CD1c-positive myeloid dendritic cell (primary cell): Measurements from ENCODE around the gene GPR176.
"Not testable (repeated sequence)": the region's sequence is repeated elsewhere in the genome, so short reads cannot be mapped to it uniquely, and the experiment has no call there.

Experiments
- DNase-seq: peaks from one replicate; pipeline ENCODE4 v3.0.0-alpha.2; 2016; ENCODE audit errors: extremely low spot score

The GPR176 gene

DNA sequence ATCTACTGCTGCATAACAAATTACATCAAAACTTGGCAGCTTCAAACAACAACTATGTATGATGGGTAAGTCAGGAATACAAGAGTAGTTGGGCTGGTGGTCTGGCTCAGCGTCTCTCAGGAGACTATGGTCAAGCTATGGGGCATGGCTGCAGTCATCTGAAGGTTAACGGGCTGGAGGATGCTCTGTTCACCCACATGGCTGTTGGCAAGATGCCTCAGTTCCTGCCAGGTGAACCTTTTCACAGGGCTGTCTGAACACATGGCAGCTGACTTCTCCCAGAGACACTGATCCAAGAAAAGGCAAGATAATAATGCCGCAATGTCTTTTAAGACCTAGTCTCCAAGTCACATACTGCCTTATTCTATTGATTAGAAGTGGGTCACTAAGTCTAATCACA lies 63.7 kb downstream of the GPR176 start:
- no peak for DNase-seq

DNA sequence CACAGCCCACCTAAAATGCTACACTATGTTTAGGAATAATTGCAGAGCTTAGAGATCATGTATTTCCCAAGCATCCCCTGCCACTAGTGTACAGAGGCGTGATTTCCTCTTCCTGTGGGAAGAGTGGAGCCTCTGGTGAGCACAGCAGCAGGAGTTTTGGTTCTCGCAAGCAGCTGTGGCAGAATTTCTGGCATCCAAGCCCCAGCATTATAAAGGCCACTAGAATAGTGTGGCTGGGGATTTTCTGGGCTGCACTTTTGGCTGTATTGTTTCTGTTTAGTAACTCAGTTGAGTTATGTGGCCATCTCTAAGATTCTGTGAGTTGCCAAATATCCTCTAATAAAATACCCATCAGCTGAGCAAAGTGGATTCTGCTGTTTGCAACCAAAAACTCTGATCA lies 64.7 kb downstream of the GPR176 start:
- no peak for DNase-seq

DNA sequence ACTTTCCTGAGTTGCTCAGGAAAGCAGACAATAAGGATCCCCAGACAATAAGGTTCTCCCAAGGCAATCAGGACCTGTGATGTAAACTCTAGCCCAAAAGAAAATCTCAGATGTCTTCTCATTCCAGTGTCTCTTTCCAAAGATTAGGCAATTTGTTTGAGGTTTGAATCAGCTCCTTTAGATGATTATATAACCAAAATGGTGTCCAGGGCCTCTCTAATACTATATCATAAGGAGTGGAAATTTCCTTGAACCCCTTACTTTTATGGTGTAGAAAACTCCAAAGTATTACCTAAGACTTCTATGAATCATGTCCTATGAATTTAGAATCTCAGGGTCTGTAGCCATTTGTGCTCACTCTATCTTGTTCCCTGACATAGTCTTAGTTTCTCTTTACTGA lies 65.9 kb downstream of the GPR176 start:
- no peak for DNase-seq

DNA sequence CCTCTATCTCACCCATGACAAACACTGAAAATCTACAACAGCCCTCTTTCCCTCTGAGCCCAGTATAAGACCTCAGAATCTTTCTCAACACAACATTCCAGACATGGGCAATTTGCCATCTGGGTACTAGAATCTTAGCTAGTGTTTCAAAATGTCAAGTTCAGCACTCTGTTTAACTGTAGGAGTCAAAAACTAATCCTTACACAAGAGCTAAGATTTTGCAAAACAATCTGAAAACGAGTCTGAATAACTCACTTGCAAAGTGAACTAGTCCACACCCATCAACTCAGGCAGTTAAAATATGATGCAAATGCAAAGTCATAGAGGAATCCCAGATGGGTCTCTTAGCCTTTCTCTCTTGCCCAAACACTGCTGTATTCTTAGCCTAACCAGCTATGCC lies 67.8 kb downstream of the GPR176 start:
- DNase-seq, result no peak

DNA sequence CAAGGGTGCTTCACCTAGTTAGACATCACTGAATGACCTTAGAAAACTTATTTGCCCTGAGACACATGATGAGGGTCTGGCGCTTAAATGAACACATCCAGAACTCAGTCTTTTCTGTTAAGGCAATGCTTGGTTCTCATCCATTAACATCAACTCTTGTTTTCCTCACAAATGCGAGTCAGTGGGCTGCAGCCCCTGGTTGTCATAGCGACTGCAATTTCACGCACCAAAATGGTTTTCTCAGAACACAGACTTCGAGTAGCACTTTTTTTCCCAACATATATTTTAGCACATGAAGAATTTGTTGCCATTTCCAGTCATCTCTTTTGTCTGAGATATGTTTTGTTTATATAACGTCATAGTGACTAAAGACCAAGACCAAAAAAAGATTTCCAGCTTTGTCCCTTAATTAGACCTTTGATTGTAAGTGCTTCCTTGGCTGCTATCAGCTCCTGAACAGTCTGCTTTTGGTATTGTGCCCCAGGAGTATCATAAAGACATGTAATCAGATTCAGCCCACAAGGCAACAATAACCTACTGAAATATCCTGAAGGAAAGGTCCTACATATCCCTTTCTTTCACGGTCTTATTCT lies 68.5 kb downstream of the GPR176 start:
- no peak for DNase-seq

DNA sequence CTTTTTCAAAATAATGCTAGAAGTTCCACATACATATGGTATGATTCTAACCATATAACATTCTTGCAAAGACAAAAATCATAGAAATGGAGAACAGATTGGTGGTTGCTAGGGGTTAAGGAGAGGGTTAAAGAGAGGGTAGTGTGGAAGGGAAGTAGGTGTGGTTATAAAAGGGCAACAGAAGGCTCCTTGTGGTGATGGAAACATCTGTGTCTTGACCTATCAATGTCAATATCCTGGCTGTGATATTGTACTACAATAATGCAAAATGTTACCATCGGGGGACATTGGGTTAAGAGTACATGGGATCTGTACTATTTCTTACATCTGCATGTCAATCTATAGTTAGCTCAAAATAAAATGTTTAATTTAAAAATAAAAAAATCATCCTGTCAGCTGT lies 69.6 kb downstream of the GPR176 start:
- no peak for DNase-seq

DNA sequence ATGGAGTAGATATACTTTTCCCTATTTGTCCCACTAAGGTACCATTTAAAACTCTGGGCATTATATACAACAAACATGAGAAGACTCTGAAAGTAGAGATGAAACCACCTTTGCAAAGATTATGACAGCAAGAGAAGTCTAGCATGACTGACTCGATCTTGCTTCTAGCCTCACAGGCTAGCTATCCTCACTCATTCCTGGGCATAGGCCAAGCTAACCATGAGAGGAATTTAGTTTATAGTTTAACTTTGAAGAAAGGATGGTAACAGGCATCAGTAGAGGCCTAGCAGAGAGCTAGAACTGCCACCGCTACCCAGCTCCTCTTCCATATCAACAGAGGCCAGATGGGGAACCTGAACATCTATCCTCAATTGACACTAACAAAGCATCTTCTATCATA lies 74.0 kb downstream of the GPR176 start:
- no peak for DNase-seq

DNA sequence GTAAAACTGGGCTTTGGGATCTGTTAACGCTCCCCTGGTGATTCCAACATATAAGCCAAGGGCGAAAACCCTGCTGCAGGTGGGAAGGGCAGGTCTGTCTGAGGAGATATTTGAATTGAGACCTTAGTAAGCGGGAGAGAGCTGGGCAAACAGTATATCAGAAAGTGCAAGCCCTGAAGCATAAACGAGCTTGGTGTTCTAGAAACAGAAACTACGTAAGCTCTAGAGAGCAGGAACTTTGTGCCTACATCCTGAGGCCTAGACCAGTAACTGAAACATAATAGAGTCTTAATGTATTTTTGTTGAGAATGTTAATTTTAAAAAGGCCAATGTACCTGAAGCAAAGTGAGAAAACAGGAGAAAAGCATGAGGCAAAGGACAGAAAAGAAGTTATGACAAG lies 74.5 kb downstream of the GPR176 start:
- no peak for DNase-seq

DNA sequence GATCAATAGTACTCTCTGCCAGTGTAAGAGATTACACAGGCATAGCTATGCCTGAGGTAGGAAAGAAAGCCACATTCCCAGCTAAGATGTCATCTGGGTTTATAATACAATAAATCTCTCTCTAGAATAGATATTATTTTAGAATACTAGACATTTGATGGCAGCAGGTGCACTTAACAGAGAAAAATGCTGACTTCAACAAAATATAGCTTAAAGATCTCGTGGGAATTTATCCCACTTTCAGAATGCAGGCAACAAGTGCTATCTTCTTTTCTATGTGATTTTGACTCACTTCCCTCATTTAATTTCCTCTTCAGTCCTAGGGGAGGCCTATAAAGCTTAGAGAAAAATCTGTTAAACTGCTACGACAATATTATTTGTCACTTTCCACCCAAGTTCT lies 76.5 kb downstream of the GPR176 start:
- no peak for DNase-seq

DNA sequence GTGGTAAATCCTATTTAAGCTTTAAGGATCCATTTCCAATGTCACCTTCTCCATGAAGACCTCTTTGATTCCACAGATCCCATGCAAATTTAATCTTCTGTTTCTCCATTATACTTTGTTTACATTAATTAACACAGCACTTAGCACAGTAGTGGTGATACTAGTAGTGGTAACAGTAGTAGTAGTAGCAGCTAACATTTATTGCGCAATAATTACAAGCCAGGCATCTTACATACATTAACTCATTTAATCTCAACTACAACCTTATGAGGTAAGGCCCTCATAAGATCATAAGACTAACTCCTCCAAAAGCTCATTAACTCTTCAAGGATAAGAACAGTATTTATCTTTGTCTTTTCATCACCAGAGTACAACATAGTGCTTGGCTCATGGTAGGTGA lies 82.6 kb downstream of the GPR176 start:
- DNase-seq, result no peak

DNA sequence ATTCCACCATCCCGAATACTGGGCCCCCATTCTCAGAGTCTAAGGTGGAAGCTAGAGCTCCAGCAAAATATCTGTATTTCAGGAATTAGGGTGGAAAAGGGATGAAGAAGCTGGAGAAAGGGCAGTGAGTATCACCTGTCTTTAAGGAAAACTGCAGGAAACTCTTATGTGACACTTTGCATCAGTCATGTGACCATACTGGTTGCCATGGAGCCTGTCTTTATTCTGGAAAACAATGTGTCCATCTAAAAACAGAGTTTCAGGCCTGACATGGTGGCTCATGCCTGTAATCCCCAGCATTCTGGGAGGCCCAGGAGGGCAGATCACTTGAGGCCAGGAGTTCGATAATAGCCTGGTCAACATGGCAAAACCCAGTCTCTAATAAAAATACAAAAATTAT lies 84.5 kb downstream of the GPR176 start:
- DNase-seq, result no peak

DNA sequence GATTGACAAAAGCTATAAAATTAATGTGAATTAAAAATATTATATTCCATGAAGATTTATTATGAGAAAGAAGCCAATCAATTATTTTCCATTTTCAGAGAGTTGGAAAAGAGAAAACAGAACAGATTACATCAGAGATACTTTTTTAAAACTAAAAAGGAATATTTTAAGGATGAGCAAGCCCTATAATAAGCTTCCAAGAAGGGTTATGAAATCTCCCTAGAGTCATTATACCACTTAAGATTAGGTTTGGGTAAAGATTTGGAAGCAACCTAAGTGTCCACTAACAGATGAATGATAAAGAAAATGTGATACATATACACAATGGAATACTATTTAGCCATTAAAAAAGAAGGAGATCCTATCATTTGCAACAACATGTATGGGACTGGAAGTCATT lies 85.8 kb downstream of the GPR176 start:
- no peak for DNase-seq

DNA sequence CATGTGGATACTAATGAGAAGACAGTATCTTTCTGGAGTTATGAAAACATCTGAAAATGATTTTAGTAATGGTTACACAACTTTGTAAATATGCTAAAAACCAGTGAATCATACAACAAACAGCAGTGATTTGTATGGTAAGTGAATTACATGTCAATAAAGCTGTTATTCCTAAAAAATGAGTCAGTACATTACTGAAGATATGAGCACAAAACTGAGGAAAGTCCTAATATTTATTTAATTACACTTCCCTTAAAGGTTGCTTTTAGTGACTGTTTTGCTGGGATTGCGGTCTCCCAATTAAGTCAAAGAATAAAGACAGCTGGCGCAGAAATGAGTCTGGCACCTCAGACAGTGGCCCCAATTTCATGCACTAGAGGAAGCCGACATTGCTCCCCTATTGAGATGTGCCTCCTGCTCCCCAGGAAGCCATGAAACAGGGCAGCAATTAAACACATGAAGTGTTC lies 86.5 kb downstream of the GPR176 start:
- DNase-seq, result no peak

DNA sequence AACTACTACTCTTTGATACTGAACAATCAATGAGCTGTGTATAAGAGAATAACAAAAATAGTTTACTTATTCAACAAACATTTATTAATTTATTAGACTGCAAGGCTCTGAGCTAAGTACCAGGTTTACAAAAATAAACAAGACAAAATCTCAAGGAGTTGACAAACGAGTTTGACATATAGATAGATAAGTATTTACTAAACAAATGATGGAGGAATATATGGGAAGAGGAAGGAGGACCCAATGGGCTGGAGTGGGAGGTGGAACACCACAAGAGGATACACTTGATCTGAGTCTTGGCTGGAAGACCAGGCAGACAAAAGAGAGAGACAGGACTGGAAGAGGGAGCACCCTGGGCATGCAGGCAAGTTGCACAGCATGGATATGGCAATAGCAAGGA lies 89.9 kb downstream of the GPR176 start:
- DNase-seq, result no peak

DNA sequence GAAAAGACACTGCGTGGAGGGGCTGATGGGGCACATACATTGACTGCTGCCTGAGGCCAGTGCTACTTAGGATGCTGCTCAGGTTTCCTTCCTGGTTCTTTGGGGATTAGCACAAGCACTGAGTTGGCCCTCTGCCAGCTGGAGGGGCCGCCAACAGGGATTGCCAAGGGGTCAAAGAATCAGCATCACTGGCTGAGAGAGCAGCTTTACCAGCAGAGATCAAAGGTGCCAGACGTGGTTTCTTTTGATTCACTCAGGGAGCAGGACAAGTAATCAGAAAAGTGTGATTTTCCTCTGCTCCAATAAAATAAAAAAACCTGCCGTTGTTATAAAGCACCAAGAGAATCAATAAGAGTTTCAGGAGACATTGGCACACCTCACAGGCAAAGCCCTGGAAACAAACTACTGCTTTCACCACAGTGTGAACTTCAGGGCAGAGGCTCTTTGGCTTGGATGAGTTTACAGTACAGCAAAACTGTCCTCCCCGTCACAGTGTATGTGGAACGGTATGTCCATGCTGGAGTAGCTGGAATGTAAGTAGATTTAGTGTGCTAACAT lies 91.6 kb downstream of the GPR176 start:
- DNase-seq, result no peak

DNA sequence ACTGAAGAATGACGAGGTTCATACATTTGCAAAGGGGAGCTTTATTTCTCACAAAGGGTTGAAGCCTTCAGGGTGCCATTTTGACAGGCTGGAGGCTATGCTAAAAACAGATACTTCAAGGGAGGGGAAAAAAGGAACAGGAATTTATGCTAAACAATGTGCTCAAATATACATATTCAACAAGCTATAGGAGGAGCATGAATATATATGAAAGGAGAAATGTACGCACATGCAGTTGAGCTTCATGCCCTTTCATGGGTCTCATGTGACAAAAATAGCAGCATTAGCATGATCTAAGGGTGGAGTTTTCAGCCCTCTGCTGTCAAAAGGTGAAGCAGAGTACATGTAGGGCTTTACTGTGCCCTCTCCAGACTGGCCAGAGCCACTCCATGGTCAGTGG lies 93.1 kb downstream of the GPR176 start:
- DNase-seq, result no peak

DNA sequence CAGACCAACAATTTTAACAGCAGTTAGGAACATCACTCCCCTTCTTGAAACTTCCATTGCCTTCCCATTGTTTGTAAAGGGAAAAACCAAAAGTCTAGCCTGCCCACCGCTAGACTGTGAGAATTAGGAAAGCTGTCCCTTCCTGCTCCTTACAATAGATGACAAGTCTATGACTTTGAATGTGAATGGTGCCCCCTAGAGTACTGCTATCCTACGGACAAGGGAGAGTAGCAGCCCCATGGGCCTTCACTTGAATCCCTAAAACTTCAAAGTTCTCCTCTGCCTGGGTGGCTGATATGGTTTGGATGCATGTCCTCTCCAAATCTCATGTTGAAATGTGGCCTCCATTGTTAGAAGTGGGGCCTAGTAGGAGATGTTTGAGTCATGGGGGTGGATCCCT lies 96.4 kb downstream of the GPR176 start:
- no peak for DNase-seq

DNA sequence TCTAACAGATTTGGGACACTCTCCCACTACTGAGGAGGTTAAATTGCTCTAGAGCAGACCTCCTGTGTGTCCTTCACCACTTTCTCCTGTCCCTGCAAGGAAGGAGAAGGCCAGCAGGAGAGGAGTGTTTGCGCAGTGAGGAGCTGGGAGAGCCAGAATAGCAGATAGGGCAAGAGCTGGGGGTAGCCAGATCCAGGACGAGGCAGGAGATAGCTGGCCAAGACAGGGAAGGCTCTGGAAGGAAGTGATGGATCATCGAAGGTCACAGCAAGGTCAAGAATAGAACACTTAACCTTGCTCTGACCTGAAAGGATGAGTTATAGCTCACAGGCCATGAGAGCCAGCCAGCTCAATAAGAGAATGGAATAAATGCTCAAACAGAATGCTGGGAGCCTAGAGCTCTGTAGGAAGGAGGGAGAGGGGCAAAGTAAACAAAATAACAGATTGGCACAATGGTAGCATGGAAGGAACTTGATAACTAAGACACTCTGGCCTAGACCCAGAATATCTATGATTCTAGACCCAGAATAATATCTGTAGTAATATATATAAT lies 99.9 kb downstream of the GPR176 start:
- DNase-seq, result no peak

DNA sequence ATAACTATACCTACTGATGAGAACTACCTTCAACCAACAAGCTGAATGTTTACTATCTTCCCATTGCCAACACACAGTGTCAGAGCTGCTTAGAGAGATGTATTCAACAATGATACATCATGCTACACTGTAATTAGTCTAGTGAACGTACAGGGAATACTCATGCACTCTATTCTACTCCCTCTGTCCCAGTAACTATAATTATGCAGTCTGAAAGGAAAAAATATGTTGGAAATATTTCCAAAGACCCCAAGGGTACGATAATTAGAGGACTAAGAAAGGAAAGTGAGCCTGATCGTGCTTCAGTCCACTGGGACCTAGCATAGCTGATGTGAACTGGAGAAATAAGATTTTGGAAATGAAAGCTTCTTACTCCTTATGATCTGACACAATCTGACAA lies 100.5 kb downstream of the GPR176 start:
- DNase-seq, result no peak

DNA sequence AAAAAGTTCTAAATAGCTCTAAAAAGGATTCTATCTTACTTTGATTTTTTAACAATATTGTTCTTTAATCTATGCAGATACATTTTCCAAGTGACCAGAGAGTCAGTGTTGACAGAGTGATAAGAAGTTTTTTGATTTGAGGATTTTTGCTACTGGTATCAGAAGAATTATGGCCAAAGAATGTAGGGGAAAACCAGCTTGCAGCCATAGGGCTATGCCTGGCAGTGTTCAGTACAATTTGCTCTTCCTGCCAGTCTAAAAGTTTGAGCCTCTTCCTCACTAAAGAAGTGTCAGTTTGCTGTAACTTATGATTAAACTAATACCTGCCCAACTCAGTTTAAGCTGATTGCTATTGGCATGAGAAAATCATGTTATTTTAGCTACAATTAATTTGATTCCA lies 102.2 kb downstream of the GPR176 start:
- DNase-seq, result no peak

DNA sequence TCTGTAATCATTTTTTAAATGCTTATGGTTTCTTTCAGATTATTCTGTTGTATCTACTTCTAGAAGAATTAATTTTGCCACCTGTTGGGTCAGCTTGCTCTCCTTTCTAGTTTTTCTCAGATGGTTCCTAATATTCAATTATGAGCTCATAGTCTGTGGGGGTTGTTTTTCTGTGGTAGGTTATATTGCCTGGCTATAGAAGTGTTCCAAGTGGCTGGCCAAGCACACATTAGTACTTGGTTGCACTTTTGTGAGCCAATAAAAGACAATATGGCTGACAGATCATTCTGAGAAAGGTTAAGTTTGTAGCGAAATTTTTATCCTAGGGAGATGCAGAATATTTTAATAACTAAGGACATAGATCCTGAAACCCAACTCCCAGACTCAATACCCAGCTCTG lies 105.6 kb downstream of the GPR176 start:
- no peak for DNase-seq

DNA sequence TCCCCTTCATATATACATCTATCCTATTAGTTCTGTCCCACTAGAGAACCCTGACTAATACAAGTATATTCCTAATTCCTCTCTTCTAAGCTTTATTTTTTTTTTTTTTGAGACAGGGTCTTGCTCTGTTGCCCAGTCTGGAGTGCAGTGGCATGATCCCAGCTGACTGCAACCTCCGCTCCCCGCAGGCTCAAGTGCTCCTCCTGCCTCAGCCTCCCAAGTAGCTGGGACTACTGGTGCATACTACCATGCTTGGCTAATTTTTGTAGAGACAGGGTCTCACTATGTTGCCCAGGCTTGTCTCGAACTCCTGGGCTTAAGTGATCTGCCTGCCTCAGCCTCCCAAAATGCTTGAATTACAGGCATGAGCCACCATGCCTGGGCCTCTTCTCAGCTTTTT lies 107.4 kb downstream of the GPR176 start:
- DNase-seq, result not testable (repeated sequence)

DNA sequence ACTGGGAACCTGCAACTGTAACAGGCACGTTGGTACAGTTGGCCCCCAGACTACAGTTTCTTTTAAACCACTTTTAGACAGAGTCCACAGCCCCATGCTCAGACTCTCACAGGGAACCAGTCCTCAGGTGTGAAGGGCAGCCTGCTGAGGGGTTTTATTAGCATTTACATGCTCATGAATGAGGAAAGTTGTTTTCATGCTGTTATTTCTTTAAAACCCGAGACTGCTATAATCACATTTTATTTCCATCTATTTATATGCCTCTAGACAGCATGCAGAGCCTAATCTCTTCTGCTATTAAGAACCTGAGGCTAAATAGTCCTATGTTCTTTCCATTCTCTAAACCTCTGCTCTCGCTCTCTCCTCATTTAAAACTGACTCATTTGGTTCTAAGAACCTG lies 111.2 kb downstream of the GPR176 start:
- DNase-seq, result no peak

DNA sequence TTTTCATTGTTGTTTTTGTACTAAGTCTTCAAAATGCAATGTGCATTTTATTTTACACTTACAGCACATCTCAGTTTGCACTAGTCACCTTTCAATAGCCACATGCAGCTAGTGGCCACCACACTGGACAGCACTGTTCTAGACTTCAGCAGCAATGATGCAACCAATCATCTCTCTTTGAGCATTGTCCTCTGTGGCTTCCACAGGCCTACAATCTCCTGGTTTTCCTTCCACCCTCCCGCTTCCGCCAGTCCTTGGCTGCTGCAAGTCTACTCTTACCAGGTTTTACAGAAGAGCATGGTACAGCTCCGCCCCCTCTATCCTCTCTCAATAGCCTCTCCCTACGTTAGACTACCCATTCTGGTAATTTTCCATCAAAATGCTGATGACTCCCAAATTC lies 112.3 kb downstream of the GPR176 start:
- DNase-seq, result no peak
